Breast epithelium (tissue), 4 donors: ENCODE results near the gene RASA3. TPM values are rescaled to one million over a fixed set of nuclear protein-coding genes. Genes with fewer than 3 reads are reported as not detected.
"Not testable (repeated sequence)": the region's sequence is repeated elsewhere in the genome, so short reads cannot be mapped to it uniquely, and the experiment has no call there.

Experiments used
- DNase-seq, 2 donors: peaks; one replicate each; pipeline ENCODE4 v3.0.0-alpha.2; 2019; ENCODE audit warnings: low spot score in 2 of 2
- H3K27ac ChIP-seq, 2 donors: fragments of 200-600 bp; sonication (generic) in 1 of 2; one replicate each; pipeline ENCODE4 v1.5.1; 2016 to 2019; ENCODE audit warnings: mild to moderate bottlenecking in 1 of 2
- H3K27me3 ChIP-seq, 2 donors: fragments of 200-600 bp; sonication (generic) in 1 of 2; one replicate each; pipeline versions ENCODE4 v1.5.1 to v1.6.0; 2017 to 2019; ENCODE audit warnings: control low read depth in 1 of 2, mild to moderate bottlenecking in 1 of 2
- H3K36me3 ChIP-seq: fragments of 200-600 bp; one replicate; pipeline ENCODE4 v1.5.1; 2019
- H3K4me1 ChIP-seq, 2 donors: fragments of 200-600 bp; sonication (generic); one replicate each; pipeline ENCODE4 v1.5.1; 2016 to 2019; ENCODE audit warnings: control low read depth in 1 of 2
- H3K4me3 ChIP-seq, 3 donors: fragments of 200-600 bp; sonication (generic); 1 replicate in 2 of 3; 2 replicates in 1 of 3; pipeline ENCODE4 v1.5.1; 2016 to 2019; ENCODE audit warnings: mild to moderate bottlenecking in 3 of 3, moderate library complexity in 2 of 3
- H3K9me3 ChIP-seq, 2 donors: fragments of 200-600 bp; sonication (generic) in 1 of 2; one replicate each; pipeline ENCODE4 v1.5.1; 2016 to 2019; ENCODE audit warnings: control low read depth in 1 of 2
- CTCF ChIP-seq, 3 donors: fragments of 450-650 bp; IDR thresholded peaks; one replicate each; pipeline ENCODE4 v1.5.1; 2016 to 2017; ENCODE audit warnings: antibody characterized with exemption in 3 of 3, mild to moderate bottlenecking in 3 of 3, moderate library complexity in 3 of 3
- POLR2A ChIP-seq: fragments of 450-650 bp; IDR thresholded peaks from one replicate; pipeline ENCODE4 v1.6.1; 2016; ENCODE audit warnings: antibody characterized with exemption, mild to moderate bottlenecking, moderate library complexity
- POLR2AphosphoS5 ChIP-seq, 3 donors: sonication (generic); formaldehyde crosslinking; IDR thresholded peaks; one replicate each; pipeline ENCODE4 v1.6.1; 2017; ENCODE audit warnings: antibody characterized with exemption in 3 of 3
- intact Hi-C: fragments of 100-400 bp; cut with DNase I; formaldehyde crosslinking; loops from one replicate; pipeline ENCODE4 v1.15.1; 2023; ENCODE audit warnings: low total_unique reads
- total RNA-seq, 3 donors: library from RNA; depleted of rRNA; stranded (reverse); fragments of >200 nt; gene quantifications; one replicate each; pipeline ENCODE4 v1.1.0, GENCODE V29; 2016

Gene RASA3
- total RNA-seq, 3 donors from 2014 or later = 14.2 to 54.9 (median 31.5) TPM

DNA sequence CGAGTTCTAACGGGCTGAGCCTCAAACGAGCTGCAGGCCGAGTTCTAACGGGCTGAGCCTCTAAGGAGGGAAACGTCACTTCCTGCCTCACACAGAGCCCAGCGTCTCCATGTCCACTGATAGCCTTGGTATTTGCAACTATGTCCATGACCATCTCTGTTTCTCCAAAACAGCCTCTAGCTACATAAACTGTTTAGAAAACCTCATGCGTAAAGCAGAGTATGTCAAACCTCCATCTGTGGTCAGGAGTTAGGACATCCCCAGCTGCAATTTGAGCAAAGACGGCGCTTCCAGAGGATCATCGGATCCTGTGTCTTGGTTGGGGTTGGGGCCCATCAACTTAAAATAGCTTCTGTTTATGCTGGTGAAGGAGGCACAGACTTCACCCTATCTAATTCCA, 20.8 kb downstream of the RASA3 start:
- Histone ChIP-seq H3K36me3 (no peaks in the 10 kb centered on the region), H3K4me3 (no peak overlapping the region), H3K27ac (no peak overlapping the region), H3K9me3 (no peaks in the 10 kb centered on the region), H3K27me3 (no peaks in the 10 kb centered on the region), H3K4me1 (no peaks in the 10 kb centered on the region)
- no peak for DNase-seq
- intact Hi-C loops = no loop called here
- no peak for TF ChIP-seq POLR2A
- TF ChIP-seq POLR2AphosphoS5 (IDR thresholded peaks at IDR 0.05) = no peak
- TF ChIP-seq CTCF (IDR thresholded peaks at IDR 0.05) = no peak

GRCh38 chr13:114110830-114111189, 21.6 kb downstream of the RASA3 start:
- H3K27me3 ChIP-seq, H3K4me1 ChIP-seq, H3K4me3 ChIP-seq, H3K36me3 ChIP-seq, DNase-seq, H3K9me3 ChIP-seq, intact Hi-C loops: not testable (repeated sequence)
- H3K27ac ChIP-seq = peak overlapping the region in 1 of 2 donors; percentile 26

DNA sequence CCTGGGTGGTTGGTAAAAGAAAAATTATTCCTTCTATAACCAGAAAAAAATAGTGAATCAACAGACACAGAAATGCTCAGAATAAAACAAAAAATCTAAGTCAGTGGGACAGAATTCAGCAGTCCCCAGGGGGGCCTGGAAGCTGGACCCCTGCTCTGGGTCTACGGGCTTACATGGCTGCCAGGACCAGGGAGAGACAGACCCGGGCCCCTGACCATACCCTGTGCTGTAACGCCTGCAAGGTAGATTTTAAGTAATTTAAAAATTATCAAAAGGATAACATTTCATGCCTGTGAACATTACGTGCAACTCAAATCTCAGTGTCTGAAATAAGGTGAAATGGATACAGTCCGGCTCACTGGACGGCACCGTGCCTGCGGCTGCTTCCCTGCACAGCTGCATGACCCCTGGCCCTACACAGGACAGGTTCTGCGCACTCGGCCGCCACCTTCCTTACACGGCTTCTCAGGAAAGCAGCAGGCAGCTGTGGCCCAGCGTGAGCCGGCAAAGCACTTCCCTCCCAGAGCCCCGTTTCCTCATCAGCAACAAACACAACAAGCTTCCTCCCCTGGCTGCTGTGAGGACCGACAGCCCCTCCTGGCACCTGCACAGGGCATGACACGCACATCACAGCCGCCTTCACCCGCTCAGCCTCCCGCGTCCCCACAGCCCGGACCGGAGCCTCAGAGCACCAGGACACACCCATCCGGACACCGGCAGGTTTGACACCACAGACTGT, 22.2 kb downstream of the RASA3 start:
- Histone ChIP-seq H3K9me3 (no peaks in the 10 kb centered on the region), H3K4me1 (no peaks in the 10 kb centered on the region), H3K36me3 (no peaks in the 10 kb centered on the region), H3K4me3 (peak overlapping the region in 1 of 3 donors; percentile 46), H3K27me3 (no peaks in the 10 kb centered on the region), H3K27ac (peak overlapping the region; percentile 1 to 26)
- intact Hi-C loops = no loop called here
- peak in 1 of 2 donors; percentile 50 for DNase-seq
- TF ChIP-seq CTCF (IDR thresholded peaks at IDR 0.05) = no peak
- TF ChIP-seq POLR2A = no peak
- no peak for TF ChIP-seq POLR2AphosphoS5 (IDR thresholded peaks at IDR 0.05)

GRCh38 chr13:114109641-114110041, 22.8 kb downstream of the RASA3 start:
- intact Hi-C loops = no loop called here
- DNase-seq = peak in 1 of 2 donors; percentile 50

GRCh38 chr13:114108894-114109293, 23.5 kb downstream of the RASA3 start:
- DNase-seq = peak in 1 of 2 donors; percentile 36
- no peak overlapping the region for H3K4me3 ChIP-seq
- peak overlapping the region in 1 of 2 donors; percentile 32 for H3K27ac ChIP-seq
- no peaks in the 10 kb centered on the region for H3K36me3 ChIP-seq
- TF ChIP-seq CTCF (IDR thresholded peaks at IDR 0.05) (no peak), POLR2AphosphoS5 (IDR thresholded peaks at IDR 0.05) (no peak), POLR2A (no peak)
- intact Hi-C loops = no loop called here
- H3K27me3 ChIP-seq = no peaks in the 10 kb centered on the region
- H3K9me3 ChIP-seq = no peaks in the 10 kb centered on the region
- H3K4me1 ChIP-seq = no peaks in the 10 kb centered on the region

More at GRCh38 chr13:114109641-114110041, 22.8 kb downstream of the RASA3 start:
- Histone ChIP-seq H3K27me3 (no peaks in the 10 kb centered on the region), H3K4me3 (peak overlapping the region in 1 of 3 donors; percentile 46), H3K27ac (peak overlapping the region in 1 of 2 donors; percentile 26), H3K4me1 (no peaks in the 10 kb centered on the region), H3K36me3 (no peaks in the 10 kb centered on the region), H3K9me3 (no peaks in the 10 kb centered on the region)
- TF ChIP-seq CTCF (IDR thresholded peaks at IDR 0.05) (no peak), POLR2A (no peak), POLR2AphosphoS5 (IDR thresholded peaks at IDR 0.05) (no peak)
